Limb (tissue), 2 donors: Measurements from ENCODE around the gene RIPK3.
"Not testable (repeated sequence)": the region's sequence is repeated elsewhere in the genome, so short reads cannot be mapped to it uniquely, and the experiment has no call there.

Experiments
- DNase-seq, 2 donors: peaks; one replicate each; pipeline ENCODE4 v3.0.0-alpha.2; 2016; ENCODE audit errors: extremely low spot score in 2 of 2

The RIPK3 gene

DNA sequence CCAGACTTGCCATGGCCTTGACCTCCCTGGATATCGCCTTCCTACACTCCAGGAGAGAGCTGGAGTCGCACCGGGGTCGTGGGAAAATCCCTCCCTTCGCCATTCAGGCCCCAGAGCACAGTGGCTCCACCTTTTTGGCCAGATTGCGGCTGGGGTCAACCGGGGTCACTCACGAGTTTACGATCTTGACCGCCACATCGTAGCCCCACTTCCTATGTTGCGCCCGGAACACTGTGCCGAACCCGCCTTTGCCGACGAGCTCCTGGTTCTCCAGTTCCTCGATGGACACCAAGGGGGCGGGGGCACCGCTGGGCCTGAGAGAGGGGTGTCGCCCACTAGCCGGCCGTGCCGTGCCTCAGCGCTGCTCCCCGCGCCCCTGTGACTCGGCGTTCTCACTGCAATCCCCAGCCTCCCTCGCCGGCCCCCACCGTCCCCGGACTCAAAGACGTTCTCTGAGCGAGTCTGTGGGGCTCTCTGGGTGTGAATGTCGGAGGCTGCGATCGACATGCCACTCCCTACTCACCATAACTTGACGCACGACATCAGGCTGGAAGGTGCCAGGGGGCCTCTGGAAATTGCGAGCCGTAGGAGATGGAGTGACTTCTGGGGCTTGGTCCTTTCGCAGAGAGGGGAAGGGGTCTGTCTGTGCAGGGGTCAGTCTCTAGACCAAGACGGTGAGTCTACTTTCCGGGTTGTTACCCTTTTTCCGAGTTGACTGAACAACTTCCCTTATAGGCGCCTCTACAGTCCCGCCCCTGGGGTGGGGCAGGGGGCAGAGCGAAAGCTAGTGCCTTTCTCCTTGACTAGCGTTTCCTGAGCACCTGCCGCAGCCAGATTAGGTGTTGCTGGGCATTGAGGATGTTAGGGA, at the start of gene RIPK3:
Gene RIPK3, minus strand, starts transcription at position 708 of the 868 bp plus-strand sequence. Its CDS starts 165 bp downstream, at position 543.
- DNase-seq, result no peak

- DNase-seq, result no peak
These were observed 49.5 kb upstream of the RIPK3 start for GRCh38 chr14:24389226-24389848.

- DNase-seq, result no peak
These were observed 48.8 kb upstream of the RIPK3 start for GRCh38 chr14:24388474-24389179.

DNA sequence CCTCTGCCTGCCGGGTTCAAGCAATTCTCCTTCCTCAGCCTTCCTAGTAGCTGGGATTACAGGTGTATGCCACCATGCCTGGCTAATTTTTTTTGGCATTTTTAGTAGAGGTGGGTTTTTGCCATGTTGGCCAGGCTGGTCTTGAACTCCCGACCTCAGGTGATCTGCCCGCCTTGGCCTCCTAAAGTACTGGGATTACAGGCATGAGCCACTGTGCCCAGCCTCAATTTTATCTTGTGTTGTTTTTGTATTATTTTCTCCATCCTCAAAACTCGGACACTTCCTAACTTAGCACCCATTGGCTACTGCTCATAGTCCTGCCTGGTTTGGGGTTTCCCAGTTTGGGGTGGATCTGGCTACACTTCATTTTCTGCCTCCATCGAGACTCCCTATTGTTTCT, 47.8 kb upstream of the RIPK3 start:
- not testable (repeated sequence) for DNase-seq

DNA sequence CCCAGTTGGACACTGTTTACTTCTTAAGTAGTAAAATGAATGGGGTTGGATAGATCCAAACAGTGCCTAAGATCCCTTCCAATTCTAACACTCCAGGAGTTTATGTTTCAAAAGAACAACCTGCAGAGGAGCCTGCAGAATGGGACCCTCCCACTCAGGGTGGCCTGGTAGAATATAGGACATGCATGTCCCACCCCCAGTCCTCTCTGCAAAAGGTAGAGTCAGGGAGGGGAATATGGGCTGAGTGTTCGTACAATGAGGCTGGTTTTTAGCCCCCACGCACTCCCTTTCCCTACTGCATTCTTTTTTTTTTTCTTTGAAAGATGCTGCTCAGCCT, 47.2 kb upstream of the RIPK3 start:
- no peak for DNase-seq

DNA sequence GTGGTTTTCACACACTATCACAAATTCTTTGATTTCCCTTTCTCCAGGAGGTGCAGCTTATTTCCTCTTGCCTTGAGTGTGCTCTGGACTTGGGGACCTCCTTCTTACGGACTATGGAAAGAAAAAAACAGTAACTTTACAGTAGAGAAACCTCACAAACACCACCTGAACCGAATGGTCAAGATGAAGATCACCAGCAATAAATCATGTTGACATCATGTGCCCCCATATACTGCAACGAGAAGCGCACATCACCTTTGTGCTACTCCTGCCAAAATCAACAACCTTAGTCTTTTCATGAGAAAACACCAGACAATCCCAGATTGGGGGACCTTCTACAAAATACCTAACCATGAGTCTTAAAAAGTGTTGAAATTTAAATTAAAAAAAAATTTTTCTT, 45.7 kb upstream of the RIPK3 start:
- DNase-seq, result no peak

GRCh38 chr14:24384169-24384568, 44.4 kb upstream of the RIPK3 start:
- DNase-seq, result no peak

GRCh38 chr14:24382064-24382371, 42.2 kb upstream of the RIPK3 start:
- DNase-seq, result no peak

DNA sequence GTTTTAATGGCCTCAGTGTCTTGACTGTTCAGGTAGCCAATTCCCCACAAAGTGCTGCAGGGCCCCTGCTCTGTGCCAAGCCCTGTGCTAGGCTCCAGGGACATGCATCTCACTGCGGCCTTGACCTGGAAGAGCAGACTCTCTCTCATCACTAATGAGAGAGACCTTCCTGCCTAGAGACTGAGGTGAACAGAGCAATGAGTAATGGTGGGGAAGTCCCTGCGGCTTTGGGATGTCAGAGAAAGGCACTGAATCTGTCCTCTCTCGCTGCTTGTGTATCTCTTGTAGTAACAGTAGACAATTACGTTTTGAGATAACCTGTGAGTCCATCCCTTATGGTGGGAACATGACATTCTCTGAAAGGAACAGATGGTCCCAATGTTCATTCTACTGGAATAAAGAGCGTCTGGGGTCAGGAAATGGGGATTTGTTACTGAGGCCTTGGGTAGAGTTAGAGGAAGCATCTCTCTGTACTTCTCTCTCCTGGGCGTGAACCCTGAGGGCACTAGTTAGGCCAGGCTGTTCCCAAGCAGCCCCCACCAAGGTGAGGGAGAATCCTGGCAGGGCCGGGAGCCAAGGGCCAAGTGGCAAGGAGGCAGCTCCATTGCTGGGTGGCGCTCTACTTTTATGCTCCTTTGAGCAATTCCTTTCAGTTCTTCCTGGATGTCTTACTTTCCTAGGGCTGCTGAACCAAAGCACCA, 41.7 kb upstream of the RIPK3 start:
- no peak for DNase-seq

GRCh38 chr14:24379907-24380730, 40.3 kb upstream of the RIPK3 start:
- no peak for DNase-seq

DNA sequence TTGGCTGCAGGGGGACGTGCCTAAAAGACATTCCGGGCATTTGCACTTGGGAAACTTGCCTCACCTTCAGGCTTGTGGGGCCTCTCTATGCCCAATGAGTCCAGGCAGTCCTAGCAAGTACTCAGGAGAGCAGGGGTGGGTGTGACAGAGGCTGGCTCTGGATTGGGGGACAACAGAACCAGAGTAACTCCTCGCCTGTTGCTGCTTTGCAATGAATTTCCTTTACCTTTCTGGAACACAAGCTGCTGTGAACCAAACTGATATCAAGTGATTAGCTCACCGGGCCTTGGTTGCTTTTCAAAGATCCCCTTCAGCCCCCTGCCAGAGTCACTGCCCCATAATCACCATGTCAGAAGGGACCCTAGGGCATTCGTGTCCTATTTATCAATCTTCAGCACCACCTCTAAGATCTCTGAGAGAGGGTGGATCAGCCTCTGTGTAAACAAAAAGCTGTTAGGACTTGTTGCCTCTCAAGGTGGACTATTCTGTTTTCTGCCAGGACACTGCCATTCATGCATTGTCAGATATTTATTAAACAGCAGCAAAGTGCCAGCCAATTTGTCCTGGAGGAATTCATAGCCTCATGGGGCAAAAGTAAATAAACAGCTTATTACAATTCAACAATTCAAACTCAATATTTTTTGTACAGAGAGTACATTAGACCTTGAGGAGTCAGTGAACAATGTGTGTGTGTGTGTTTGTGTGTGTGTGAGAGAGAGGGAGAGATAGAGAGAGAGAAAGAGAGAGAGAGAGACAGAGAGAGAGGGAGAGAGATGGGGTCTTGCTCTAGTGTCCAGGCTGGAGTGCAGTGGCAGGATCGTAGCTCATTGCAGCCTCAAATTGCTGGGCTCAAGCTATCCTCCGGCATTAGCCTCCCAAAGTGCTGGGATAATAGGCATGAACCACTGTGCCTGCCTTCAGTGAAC, 39.5 kb upstream of the RIPK3 start:
- no peak for DNase-seq

DNA sequence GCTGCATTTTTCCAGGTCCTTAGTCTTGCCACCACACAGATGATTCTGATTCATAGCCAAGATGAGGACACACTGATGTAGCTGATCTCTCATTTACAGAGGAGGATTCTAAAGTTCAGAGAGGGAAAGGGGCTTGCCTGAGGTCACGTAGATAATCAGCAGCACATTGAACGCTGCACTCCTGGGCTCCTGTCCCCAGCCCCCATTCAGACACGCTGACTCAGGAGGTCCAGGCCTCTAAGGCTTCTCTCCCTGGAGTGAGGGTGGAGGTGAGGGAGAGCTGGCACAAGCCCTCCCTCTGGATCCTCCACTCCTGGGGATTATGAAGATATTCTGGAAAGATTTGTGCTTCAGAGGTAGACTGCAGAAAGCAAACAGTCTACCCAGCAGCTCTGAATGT, 38.5 kb upstream of the RIPK3 start:
- no peak for DNase-seq

DNA sequence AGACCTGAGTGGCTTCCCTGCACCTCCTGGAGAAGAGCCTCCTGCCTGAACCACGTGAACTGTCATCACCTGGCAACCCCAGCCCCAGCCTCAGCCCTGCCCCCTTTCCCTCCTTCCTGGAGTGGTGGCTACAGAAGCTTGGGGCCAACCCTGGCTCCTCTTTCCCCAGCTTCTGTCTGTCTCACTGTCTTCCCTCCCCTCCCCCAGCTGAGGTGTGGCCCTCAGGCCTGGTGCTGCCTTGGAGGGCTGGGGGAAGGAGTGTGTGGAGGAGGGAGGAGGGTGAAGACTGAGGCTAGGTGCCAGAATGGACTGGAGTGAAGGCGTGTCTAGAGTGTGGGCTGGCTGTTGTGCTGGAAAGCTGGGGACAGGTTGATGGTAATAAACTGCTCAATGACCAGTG, 37.9 kb upstream of the RIPK3 start:
- no peak for DNase-seq

DNA sequence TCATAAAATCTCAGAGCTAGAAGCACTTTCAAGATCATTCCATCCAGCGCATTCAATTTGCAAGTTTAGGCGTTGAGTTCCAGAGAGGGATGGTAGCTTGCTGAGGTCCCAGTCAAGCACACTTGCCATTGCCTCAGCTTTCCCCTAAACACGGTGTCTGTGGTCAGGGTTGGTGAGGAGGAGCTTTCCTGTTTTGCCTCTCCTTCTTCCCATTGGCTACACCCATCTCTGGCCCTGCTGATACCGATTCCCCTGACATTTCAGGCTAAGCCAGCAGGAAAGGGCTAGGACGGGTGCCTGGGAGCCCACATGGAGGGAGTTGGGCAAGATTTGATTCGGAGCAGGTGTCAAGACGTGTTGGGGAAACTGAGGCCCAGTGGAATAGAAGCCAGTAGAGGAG, 37.3 kb upstream of the RIPK3 start:
- DNase-seq, result no peak

- DNase-seq, result no peak
These were observed 36.8 kb upstream of the RIPK3 start for GRCh38 chr14:24376448-24377070.

DNA sequence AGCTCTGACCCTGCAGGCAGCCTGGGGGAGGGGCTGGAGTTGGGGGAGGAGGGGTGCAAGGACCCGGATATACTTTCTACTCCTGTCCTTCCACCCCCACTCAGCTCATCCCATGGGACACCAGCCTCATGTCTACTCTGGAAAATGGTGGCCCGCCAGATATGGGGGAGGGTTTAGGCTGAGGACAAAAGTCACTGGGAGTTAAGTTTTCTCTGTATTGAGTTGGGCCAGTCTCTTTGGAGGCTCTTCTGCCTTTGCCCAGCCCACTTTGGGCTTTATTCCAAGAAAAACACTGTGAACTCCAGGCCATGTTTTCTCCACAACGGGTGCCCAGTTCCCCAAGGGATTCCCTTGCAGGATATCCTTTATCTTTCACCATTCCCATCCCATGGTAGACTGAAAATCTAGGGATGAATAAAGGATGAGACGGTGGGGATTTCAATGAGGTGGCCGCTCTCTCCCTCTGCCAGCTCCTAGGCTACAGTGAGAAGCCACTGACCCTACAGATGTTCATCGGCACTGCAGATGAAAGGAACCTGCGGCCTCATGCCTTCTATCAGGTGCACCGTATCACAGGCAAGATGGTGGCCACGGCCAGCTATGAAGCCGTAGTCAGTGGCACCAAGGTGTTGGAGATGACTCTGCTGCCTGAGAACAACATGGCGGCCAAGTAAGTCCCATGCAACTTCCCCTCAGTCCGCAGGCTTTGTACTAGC, 33.1 kb upstream of the RIPK3 start:
- DNase-seq, result no peak

DNA sequence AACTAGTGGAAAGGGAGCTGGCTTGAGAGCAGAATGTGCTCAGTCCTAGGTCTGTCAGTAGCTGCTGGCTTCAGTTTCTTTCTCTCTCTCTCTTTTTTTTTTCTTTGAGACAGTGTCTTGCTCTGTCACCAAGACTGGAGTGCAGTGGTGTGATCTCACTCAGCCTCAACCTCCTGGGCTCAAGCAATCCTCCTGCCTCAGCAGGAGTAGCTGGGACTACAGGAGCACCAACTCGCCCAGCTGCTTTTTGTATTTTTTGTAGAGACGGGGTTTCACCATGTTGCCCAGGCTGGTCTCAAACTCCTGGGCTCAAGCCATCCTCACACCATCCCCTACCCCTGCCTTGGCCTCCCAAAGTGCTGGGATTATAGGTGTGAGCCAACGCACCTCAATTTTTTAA, 31.8 kb upstream of the RIPK3 start:
- DNase-seq, result not testable (repeated sequence)

GRCh38 chr14:24370748-24371147, 31.0 kb upstream of the RIPK3 start:
- no peak for DNase-seq
